GM21723 (cell line): ENCODE data around the gene VPS4A.

Experiments used
- ATAC-seq: cut with Tn5 transposase; IDR thresholded peaks from one replicate; pipeline ENCODE4 v1.9.1; 2021; ENCODE audit warnings: mild to moderate bottlenecking, moderate library complexity; ENCODE audit not compliant: unreplicated experiment

Gene VPS4A

GRCh38 chr16:69363281-69363717 lies 52.1 kb downstream of the VPS4A start:
- ATAC-seq: no peak

- ATAC-seq: no peak
These were observed 52.9 kb downstream of the VPS4A start for GRCh38 chr16:69364088-69364487.

- no peak for ATAC-seq
These were observed 54.8 kb downstream of the VPS4A start for GRCh38 chr16:69365901-69366300.

- ATAC-seq: no peak
These were observed 55.3 kb downstream of the VPS4A start for GRCh38 chr16:69366431-69366830.

- no peak for ATAC-seq
These were observed 56.8 kb downstream of the VPS4A start for GRCh38 chr16:69367980-69368379.

- ATAC-seq: no peak
These were observed 57.7 kb downstream of the VPS4A start for GRCh38 chr16:69368866-69369265.

- ATAC-seq: no peak
These were observed 60.4 kb downstream of the VPS4A start for GRCh38 chr16:69371564-69371963.

GRCh38 chr16:69373019-69373418 lies 61.9 kb downstream of the VPS4A start:
- no peak for ATAC-seq
